Fibroblast of gingiva (primary cell): ENCODE measurements around the gene MED12.
A peak's percentile ranks its signal among the peaks of the same experiment; 100 is the strongest.

Experiments
- DNase-seq: peaks from one replicate; pipeline ENCODE4 v3.0.0-alpha.2; 2011; ENCODE audit warnings: low read depth

Gene MED12

DNA sequence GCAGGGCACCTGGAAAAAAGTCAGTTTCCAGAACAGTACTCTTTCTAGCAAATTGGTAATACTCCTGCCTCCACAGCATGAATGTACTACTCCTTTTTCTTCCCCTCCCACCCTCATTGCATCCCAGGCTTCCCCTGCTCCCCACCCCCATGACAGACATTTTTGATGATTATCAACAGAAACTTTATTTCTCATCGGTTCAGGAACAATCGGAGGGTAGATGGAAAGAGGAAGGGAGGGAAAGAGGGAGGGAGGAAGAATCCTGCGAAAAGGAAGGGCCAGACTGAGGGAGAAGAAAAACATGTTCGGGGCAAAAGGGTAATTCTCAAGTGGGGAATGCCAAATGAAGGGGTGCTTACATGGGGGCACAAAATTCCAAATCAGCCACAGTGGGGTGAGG lies 11.2 kb upstream of the MED12 start:
- no peak for DNase-seq

DNA sequence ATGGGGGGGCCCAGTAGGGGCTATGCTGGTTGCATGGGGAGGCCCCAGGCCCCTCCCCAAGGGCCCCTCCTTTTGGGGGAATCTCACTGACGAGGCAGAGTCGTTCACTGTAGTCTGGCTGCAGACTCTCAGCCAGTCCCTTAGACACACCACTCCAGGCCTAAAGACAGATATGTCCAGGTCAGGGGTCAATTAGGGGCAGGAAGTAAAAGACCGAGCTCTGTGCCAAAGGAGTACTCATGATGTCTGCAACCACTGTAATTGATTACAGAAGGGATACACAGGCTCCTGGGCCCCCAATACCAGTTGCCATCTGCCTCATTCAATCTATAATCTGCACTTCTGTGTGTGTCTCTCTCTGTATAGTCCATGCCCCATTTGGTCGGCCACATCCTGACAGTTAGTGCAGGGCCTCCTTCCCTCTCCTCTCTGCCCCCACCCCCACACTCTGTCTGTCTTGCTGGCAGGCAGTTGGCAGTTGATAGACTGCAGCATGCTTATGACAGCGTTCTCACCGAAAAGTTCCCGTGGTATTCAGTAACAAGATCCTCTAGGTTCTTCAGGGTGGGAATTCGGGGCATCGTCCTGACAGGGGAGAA lies 10.5 kb upstream of the MED12 start:
- DNase-seq, result no peak

DNA sequence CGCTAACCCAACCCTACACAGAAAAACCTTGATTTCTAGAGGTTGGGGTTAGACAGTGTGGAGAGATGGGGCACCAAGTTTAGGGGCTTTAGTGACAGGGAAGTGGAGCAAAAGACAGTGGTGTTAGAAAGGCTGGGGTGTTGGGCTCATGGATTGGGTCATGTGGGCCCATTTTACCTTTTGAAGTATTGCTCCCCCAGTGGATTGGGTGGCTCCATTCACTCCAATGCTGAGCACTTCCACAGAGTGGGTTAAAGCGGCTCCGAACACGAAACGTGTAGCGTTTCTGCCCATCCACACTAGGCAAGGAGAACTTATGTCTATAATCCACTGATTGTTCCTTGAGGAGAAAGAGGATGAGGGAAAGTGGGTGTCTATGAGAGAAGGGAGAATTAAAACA lies 9.3 kb upstream of the MED12 start:
- no peak for DNase-seq

DNA sequence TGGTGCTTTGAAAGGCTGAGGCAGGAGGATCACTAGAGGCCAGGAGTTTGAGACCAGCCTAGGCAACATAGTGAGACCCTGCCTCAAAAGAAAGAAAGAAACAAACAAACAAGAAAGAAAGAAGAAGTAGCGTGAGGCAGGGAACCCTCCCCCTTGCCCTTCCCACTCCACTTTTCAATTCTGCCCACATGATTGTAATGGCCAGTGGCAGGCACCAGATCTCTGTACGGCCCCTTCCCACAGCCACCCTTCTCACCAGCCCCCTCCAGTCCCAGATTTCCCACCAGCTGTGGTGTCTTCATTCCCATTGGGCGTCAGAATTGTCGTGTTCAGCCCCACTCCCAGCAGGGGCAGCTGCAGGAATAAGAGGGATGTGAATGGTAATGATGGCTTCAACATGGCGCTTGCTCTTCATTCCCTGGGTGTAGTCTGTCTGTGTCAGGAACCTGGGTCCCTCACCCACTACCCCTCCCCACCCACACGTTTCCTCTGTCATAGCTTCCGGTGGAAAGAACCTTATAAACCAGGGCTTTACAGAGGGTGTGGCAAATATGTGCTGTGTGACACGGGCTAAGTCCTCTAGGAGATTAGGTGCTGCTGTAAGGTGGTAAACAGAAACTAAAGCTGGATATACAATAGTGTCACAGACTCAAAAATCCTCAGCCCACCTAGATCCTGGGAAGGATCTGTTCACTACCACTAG lies 7.1 kb upstream of the MED12 start, which contains the start of gene IL2RG:
TSS of gene IL2RG (minus strand) at position 437 of the 703 bp plus-strand sequence. CDS start at position 399, 38 bp downstream.
- DNase-seq, result no peak

DNA sequence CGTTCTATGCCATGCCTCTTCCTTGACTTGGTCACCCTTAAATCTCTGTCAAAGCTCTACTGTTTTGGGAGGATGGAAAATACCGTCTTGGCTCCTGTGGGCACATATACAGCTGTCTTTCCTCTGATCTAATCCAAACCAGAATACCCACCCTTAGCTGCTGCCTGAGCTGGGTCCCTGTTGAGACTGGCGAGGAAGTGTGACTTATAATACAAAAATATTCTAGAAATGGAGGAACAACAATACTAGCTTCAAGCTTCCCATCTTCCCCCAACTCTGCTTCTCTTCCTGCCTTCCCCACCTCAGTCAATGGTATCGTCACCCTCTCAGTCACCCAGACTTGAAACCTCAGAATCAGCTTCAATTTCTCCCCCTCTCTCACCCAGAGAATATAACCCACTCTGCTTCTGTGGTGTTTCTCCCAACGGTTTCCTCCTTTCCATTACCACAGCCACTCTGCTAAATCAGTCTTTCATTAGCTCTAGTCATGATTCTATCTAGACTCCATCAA lies 6.4 kb upstream of the MED12 start:
- DNase-seq, result no peak

DNA sequence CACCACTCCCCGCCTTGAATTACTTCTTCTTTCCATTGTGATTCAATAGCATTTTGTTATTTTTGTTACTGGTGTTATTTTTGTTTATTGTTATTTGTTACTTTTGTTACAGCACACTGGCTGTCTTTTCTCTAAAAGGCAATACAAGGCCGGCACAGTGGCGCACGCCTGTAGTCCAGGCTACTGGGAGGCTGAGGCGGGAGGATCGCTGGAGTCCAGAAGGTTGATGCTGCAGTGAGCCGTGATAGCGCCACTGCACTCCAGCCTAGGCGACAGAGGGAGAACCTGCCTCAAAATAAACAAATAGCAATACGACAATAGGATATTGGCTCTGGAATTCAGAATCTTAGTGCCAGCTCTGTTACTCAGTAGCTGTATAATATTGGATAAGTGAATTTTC lies 1.0 kb upstream of the MED12 start:
- no peak for DNase-seq

DNA sequence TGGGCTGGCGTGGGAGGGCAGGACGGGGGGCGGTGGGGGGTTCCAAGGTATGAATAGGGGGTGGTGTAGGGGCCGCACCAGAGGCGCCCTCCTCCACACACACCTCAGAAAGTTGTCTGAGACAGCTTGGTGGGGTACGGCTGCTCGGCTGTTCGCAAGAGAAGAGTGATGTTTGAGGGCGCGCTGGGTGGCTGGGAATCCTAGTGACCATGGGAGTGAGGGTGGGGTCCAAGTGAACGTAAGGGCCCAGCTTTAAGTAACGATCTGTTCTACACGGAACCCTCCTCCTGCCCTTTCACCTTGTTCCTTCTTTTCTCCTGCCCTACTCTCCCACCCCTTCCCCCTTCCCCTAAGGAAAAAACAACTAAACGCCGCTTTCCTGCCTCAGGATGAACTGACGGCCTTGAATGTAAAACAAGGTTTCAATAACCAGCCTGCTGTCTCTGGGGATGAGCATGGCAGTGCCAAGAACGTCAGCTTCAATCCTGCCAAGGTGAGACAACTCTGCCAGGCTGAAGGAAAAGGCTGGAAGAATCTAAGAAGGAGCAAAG lies 664 bp downstream of the MED12 start:
- peak; percentile 26 for DNase-seq

DNA sequence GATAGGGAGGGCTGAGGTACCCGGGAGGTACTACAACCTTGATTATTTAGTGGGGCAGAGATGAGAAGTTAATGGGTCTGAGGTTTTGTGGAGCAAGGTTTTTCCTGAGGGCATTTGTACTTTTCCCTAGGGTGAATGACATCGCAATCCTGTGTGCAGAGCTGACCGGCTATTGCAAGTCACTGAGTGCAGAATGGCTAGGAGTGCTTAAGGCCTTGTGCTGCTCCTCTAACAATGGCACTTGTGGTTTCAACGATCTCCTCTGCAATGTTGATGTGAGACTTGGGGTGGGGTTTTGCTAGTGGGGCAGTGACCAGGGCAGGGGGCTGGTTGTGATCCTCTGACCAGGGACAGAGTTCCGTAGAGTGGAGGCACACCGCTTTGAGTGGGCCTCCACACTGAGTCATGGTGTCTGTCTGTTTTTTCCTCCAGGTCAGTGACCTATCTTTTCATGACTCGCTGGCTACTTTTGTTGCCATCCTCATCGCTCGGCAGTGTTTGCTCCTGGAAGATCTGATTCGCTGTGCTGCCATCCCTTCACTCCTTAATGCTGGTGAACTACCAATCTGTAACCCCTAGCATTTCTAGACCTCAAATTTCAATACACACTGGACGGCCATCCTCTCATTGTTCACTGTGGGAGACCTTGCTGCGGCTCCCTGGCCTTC lies 9.9 kb downstream of the MED12 start:
- peak; percentile 7 for DNase-seq

DNA sequence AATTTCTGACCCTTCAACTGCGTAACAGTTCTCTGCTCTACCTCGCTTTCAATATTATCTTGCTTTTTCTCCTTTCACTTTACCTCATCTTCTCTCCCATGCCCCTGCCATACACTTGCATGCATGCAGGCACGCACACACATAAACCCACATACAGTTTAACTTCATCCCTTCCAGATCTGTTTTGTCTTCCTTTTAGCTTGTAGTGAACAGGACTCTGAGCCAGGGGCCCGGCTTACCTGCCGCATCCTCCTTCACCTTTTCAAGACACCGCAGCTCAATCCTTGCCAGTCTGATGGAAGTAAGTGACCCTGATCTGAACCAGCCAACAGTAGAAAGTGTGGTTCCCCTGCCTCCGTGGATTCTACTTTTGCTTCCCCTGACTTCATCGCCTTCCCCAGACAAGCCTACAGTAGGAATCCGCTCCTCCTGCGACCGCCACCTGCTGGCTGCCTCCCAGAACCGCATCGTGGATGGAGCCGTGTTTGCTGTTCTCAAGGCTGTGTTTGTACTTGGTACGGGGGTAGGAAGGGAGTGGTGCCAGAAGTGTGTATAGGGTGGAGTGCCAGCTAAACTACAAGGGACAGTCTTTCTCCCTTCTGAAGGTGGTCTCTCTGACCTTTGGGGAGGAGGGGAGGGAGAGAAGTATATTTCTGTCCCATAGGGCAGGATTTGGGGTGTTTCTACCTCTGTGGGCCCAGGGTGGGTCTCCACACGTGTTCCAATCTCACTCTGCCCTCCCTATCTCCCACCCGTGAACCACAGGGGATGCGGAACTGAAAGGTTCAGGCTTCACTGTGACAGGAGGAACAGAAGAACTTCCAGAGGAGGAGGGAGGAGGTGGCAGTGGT lies 10.7 kb downstream of the MED12 start:
- peak; percentile 21 for DNase-seq

DNA sequence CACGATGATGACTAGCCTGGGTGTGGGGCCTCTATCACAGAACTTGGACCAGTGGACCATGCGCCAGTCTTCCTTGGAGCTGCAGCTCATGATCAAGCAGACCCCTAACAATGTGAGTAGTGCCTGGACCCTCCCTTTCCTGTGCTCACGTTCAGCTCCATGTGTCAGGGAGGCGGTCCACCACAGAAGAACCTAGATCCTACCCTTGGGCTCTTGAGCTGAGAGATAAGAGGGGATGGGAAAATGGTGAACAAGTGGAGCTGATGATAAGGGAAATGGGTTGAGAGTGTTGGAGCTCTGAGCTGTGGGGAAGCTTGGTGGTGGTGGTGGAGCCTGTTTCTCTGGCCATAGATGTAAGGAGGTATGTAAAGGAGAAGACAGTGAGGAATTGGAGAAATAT lies 13.1 kb downstream of the MED12 start:
- no peak for DNase-seq

DNA sequence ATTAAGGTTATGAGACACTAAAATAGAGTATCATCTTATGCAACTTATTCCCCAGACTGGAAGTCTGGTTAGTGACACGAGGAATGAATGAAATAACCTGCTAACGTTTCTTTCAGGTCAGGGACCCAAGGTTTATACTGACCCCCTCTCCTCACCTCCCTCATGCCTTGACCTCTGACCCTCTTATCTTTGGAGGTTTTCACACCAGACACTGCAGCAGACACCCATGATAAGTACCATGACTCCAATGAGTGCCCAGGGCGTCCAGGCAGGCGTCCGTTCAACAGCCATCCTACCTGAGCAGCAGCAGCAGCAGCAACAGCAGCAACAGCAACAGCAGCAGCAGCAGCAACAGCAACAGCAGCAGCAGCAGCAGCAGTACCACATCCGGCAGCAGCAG lies 22.0 kb downstream of the MED12 start:
- no peak for DNase-seq

DNA sequence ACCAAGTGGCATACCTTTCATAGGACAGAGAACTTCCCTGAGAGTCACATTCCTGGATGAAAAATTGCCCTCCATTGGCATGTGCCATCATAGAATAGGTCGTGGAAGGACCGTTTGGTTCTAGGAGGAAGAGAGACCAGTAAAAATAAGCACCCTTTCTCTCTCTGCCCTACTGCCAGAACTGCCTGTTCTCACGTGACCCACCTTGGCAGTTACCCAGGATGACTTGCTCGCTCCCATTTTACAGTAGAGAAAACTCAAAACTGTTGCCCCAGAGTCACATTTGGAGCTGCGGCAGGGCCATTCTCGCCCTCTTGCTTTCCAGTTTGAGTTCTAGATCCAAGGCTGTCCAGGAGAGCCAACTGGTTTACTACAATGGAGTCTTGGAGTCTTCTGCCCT lies 25.1 kb downstream of the MED12 start:
- DNase-seq, result peak; percentile 22

DNA sequence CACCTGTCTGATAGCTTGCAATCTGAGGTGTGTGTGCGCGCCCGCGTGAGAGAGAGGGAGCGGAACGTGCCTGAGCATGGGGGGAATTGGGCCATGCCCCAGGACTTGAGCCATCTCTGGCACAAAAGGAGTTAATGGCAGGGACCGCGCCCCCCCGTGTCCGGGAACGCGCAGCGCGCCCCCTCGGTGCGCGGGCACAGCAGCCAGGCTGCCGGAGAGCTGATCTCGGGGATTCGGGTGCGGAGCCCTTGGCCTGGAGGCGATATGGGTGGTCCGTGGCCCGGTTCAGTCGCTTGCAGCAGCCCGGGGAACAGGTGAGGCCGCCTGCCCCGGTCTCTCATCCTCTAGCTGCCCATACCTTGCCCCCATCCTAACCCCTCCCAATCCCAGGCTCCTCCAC lies 26.3 kb downstream of the MED12 start, which contains the start of gene NLGN3:
TSS of gene NLGN3 (plus strand) at position 191 of the 400 bp plus-strand sequence. CDS start 2,909 bp downstream, outside the sequence.
- no peak for DNase-seq

DNA sequence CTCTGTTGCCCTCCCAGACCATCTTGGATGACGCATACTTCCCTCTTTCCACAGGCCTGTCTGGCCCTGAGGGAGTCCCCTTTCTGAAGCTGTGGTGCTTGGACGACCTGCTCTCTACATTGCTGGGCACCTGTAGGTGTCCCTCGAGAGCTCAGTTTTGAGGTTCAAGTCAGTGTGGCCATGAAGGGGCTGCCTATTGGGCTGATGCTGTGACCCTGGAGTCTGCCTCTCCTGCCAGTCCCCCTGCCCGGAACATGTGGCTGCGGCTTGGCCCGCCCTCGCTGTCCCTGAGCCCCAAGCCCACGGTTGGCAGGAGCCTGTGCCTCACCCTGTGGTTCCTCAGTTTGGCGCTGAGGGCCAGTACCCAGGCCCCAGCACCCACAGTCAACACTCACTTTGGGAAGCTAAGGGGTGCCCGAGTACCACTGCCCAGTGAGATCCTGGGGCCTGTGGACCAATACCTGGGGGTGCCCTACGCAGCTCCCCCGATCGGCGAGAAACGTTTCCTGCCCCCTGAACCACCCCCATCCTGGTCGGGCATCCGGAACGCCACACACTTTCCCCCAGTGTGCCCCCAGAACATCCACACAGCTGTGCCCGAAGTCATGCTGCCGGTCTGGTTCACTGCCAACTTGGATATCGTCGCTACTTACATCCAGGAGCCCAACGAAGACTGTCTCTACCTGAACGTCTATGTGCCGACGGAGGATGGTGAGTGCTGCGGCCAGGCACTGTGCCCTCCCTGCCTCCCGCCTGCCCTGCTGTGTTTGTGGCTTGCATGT lies 29.3 kb downstream of the MED12 start:
- DNase-seq, result no peak

DNA sequence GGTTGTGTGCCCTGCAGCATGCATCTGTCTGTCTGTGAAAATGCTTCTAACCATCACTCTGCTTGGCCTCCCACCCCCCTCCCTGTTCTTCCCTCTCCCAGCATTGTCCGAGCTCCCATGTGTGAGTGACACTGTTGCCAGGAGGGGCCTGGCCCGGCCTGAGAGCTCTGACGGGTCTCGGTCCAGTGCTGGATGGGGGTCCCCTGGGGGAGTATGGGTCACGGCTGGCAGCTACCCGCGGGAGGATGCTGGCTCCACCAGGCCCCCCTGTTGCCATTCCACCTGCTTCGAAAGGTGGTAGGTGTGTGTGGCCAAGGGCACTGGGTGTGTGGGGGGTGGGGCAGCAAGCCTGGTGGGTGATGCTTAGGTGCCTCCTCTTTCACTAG lies 29.9 kb downstream of the MED12 start:
- DNase-seq, result no peak

DNA sequence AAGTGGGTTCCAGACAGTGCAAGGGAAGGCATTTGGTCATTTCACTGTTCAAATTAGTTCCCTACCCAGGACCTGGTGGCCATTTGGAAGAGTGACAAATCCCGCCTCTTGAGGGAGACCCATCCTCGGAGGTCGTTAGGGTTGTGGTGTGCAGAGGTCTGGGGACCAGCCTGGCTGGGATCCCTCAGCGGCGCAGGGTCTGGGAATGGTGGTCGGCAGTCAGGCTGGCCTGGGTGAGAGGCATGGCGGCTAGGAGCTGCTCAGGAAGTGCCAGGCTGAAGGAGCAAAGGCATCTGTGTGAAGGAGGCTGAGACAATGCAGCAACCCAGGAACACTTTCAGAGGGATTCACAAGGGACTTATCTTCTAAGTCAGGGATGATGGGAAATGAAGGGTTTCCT lies 33.0 kb downstream of the MED12 start:
- no peak for DNase-seq

DNA sequence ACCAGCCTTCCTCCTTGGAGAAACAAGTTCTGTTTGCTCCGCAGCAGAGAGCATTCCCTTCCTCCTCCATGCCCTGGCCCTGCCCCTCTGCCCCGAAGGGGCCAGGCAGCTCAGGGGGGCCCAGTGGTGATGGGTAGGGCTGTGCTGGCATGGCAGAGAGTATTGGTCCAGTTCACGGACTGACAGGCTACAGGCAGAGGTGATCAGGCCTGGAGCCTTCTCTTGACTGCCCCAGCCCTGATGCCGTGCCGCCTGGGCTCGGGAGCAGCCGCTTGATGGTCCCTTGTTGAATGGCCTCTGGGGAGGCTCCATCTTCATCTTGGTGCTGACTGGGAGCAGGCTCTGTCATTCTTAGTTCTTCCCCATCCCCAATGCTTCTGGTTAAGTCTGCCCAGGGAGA lies 35.8 kb downstream of the MED12 start:
- no peak for DNase-seq

DNA sequence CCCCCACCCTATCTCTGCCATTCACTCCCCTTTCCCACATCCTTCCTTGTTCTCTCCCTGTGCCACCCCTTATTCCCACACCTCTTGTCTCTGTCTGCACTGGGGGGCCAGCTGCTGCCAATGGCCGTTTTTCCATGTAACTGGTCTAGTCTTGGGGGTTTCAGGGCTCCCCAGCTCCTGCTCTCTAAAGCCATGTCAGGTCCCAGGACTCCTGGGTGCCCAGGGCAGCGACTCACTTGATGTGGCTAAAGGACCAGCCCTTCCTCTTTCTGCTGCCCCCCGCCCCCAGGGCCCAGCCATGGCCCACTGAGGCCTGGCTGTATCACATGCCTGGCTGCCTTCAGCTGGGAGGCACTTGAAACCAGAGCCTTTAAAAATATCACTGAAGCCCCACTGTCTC lies 36.2 kb downstream of the MED12 start:
- no peak for DNase-seq

DNA sequence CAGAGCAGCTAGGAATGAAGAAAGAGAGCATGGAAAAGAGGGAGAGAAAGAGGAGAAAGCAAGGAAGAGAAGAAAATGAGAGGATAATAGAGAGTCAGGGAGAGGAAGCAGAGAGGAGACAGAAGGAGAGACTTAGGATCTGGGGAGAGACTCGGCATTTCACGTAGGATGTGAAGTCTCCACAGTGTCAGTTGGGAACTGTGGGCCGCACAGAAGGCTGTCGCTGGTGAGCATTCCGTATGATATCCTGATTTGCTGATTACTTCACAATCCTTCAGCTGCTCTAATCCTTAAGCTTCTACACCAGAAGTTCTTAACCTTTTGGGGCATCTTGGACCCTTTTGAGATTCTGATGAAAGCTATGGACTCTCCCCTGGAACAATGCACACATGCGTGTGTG lies 40.2 kb downstream of the MED12 start:
- DNase-seq, result no peak

DNA sequence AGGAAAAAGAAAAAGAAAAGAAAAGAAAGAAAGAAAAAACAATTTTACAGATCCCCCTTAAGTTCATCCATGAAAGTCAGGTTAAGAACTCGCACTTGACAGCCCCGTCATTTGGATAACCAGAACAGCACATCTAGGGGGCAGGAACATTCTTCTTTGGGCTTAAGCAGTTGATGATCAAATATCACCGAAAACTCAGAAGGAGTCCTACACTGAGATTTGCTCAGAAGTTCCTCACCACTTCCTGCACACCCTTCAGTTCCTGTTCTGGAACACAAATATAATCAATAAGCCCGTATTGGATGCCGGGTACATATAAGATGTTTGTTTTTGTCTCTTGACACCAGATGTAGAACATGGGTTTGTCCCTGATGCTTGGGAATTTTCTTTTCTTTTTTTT lies 40.9 kb downstream of the MED12 start:
- no peak for DNase-seq

DNA sequence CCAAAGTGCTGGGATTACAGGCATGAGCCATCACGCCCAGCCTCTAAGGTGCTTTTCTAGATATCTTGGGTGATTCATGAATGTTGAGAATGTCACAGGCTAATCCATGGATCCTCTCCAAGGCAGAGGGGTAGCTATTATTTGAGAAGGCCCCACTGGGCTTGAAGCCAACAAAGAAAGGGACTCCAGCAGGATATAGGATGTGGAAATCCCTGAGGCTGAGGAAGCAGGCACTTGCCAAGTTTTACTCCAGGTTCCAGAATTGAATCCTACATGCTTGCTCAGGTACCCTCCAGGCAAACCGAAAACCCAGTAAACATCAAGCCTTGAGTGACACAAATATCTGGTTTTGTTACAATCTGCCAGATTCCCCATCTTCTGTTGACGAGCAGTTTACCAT lies 42.1 kb downstream of the MED12 start:
- DNase-seq, result no peak
